DND-41 (cell line): ENCODE data around the gene SMARCA4.

Source experiments
- ATAC-seq: fragments of 200-7000 bp; cut with Tn5 transposase; 3 replicates; pipeline ENCODE4 v1.9.1; 2021; ENCODE audit warnings: low read depth; ENCODE audit not compliant: insufficient read depth
- DNase-seq: peaks from one replicate; pipeline ENCODE4 v3.0.0-alpha.2; 2020
- H2AFZ ChIP-seq: 2 replicates; pipeline ENCODE4 v1.6.0; 2012; ENCODE audit warnings: low read depth, low read length
- H3K27ac ChIP-seq: 2 replicates; pipeline ENCODE4 v1.5.1; 2012; ENCODE audit warnings: low read length, inconsistent platforms
- H3K27me3 ChIP-seq: fragments of 200-600 bp; sonication (generic); 2 replicates; pipeline ENCODE4 v1.6.0; 2012; ENCODE audit warnings: low read length, mild to moderate bottlenecking, inconsistent platforms; ENCODE audit not compliant: insufficient read depth, poor library complexity
- H3K36me3 ChIP-seq: 2 replicates; pipeline ENCODE4 v1.5.1; 2012; ENCODE audit warnings: low read length, inconsistent platforms; ENCODE audit not compliant: insufficient read depth
- H3K4me1 ChIP-seq: 2 replicates; pipeline ENCODE4 v1.5.1; 2012; ENCODE audit warnings: mild to moderate bottlenecking, low read length; ENCODE audit not compliant: insufficient read depth
- H3K4me2 ChIP-seq: 2 replicates; pipeline ENCODE4 v1.6.0; 2012; ENCODE audit warnings: mild to moderate bottlenecking, moderate library complexity, low read length, inconsistent platforms; ENCODE audit not compliant: insufficient read depth
- H3K4me3 ChIP-seq, 2 experiments: fragments of 200-600 bp in 1 of 2; shearing (Covaris generic) in 1 of 2; 2 replicates each; pipeline ENCODE4 v1.5.1; 2012 to 2016; ENCODE audit warnings: inconsistent platforms in 2 of 2, low read length in 2 of 2, mild to moderate bottlenecking in 2 of 2, low read depth in 1 of 2, moderate library complexity in 1 of 2
- H3K79me2 ChIP-seq: 2 replicates; pipeline ENCODE4 v1.6.0; 2012; ENCODE audit warnings: low read length, inconsistent platforms; ENCODE audit not compliant: insufficient read depth
- H3K9ac ChIP-seq: 2 replicates; pipeline ENCODE4 v1.6.0; 2012; ENCODE audit warnings: low read depth, mild to moderate bottlenecking, inconsistent platforms, low read length, moderate library complexity
- H3K9me3 ChIP-seq: 2 replicates; pipeline ENCODE4 v1.5.1; 2012; ENCODE audit warnings: low read length, moderate library complexity, mild to moderate bottlenecking, inconsistent platforms; ENCODE audit not compliant: insufficient read depth, severe bottlenecking
- H4K20me1 ChIP-seq: 2 replicates; pipeline ENCODE4 v1.6.0; 2012; ENCODE audit warnings: low read length; ENCODE audit not compliant: insufficient read depth
- EZH2 ChIP-seq: IDR thresholded peaks from 3 replicates; pipeline ENCODE4 v1.6.1; 2012; ENCODE audit warnings: borderline replicate concordance, low read depth, mild to moderate bottlenecking, moderate library complexity, low read length, inconsistent platforms; ENCODE audit not compliant: severe bottlenecking
- TF ChIP-seq, protein P1 (sequence below): IDR thresholded peaks from 2 replicates; pipeline ENCODE4 v1.5.1; 2012; ENCODE audit warnings: borderline replicate concordance, low read length, moderate library complexity, mild to moderate bottlenecking; ENCODE audit not compliant: poor library complexity, severe bottlenecking; ENCODE audit errors: extremely low read depth

SMARCA4 gene

DNA sequence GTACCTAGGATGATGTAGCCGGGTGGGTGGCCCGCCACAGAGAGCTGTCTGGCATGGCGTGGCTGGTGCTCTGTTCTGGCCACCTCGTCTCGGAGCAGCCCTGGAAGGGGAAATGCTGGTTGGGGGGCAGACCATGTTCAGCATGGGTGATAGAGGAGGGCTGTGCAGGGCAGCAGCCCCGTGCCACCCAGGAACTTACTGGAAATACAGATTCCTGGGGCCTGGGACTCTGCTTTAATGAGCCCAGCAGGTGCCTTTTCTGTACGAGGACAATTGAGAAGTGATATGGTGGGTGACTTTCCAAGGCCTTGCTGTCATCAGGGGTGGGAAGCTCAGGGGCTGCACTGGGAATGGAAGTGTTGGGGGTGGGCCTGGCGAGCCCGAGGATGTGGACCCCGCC is 24.7 kb downstream of the SMARCA4 start:
- Histone ChIP-seq H3K27ac (no peak overlapping the region), H3K4me1 (no peaks in the 10 kb centered on the region), H3K4me3 (no peak overlapping the region), H2AFZ (no peak overlapping the region), H3K9ac (no peak overlapping the region), H3K4me2 (no peak overlapping the region), H3K27me3 (no peaks in the 10 kb centered on the region), H3K36me3 (peaks cover 85% of the 10 kb centered on the region), H3K9me3 (no peaks in the 10 kb centered on the region), H4K20me1 (peaks cover 73% of the 10 kb centered on the region), H3K79me2 (peaks cover 66% of the 10 kb centered on the region)
- DNase-seq (no peak), ATAC-seq (no peak)
- TF ChIP-seq, protein P1, sequence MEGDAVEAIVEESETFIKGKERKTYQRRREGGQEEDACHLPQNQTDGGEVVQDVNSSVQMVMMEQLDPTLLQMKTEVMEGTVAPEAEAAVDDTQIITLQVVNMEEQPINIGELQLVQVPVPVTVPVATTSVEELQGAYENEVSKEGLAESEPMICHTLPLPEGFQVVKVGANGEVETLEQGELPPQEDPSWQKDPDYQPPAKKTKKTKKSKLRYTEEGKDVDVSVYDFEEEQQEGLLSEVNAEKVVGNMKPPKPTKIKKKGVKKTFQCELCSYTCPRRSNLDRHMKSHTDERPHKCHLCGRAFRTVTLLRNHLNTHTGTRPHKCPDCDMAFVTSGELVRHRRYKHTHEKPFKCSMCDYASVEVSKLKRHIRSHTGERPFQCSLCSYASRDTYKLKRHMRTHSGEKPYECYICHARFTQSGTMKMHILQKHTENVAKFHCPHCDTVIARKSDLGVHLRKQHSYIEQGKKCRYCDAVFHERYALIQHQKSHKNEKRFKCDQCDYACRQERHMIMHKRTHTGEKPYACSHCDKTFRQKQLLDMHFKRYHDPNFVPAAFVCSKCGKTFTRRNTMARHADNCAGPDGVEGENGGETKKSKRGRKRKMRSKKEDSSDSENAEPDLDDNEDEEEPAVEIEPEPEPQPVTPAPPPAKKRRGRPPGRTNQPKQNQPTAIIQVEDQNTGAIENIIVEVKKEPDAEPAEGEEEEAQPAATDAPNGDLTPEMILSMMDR, result no peak
- no peak for TF ChIP-seq EZH2

DNA sequence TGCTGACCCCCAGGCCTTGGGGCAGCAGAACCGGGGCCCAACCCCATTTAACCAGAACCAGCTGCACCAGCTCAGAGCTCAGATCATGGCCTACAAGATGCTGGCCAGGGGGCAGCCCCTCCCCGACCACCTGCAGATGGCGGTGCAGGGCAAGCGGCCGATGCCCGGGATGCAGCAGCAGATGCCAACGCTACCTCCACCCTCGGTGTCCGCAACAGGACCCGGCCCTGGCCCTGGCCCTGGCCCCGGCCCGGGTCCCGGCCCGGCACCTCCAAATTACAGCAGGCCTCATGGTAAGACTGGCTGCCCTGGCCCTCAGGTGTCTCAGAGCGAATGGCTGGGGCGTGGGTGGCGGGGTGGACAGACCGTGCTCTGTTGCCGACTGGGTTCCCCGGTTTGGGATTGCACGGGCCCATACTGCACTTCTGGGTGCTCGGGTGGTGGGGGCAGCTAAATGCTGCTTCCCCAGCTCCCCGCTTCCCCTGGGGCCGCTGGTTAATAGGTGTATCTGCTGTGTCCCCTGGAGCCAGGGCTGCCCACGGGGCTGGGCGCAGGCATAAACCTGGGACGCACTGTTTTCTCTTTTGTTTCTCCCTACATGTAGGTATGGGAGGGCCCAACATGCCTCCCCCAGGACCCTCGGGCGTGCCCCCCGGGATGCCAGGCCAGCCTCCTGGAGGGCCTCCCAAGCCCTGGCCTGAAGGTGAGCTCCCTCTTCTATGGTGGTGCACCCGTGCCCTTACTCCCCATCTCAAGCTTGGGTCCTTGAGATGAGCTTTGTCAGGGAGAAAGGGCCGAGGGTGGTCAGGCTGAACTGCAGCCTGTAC is 25.7 kb downstream of the SMARCA4 start:
- Histone ChIP-seq H3K9ac (no peak overlapping the region), H3K4me1 (no peaks in the 10 kb centered on the region), H3K4me3 (no peak overlapping the region), H3K36me3 (peaks cover 85% of the 10 kb centered on the region), H3K27ac (no peak overlapping the region), H3K27me3 (no peaks in the 10 kb centered on the region), H2AFZ (no peak overlapping the region), H3K79me2 (peaks cover 60% of the 10 kb centered on the region), H4K20me1 (peaks cover 68% of the 10 kb centered on the region), H3K4me2 (no peak overlapping the region), H3K9me3 (no peaks in the 10 kb centered on the region)
- DNase-seq (no peak), ATAC-seq (no peak)
- no peak for TF ChIP-seq EZH2
- TF ChIP-seq, protein P1, result no peak

DNA sequence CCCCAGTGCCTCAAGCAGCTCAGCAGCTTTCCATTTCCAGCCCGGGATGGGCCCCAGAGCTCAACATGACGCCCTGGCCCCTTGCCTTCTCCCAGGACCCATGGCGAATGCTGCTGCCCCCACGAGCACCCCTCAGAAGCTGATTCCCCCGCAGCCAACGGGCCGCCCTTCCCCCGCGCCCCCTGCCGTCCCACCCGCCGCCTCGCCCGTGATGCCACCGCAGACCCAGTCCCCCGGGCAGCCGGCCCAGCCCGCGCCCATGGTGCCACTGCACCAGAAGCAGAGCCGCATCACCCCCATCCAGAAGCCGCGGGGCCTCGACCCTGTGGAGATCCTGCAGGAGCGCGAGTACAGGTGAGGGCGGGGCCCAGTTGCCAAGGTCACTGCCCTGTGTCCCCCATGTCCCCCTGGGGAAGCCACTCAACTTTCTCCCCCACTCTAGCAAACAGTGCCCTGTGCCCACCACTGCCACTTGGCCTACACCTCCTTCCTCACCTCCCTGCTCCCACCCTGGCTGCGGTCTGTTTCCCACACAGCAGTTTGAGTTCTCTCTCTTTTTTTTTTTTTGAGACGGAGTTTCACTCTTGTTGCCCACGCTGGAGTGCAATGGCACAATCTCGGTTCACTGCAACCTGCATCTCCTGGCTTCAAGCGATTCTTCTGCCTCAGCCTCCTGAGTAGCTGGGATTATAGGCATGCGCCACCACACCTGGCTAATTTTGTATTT is 26.9 kb downstream of the SMARCA4 start:
- Histone ChIP-seq H3K4me2 (no peak overlapping the region), H3K9ac (no peak overlapping the region), H3K4me3 (no peak overlapping the region), H3K27me3 (no peaks in the 10 kb centered on the region), H4K20me1 (peaks cover 60% of the 10 kb centered on the region), H3K4me1 (no peaks in the 10 kb centered on the region), H3K27ac (no peak overlapping the region), H3K36me3 (peaks cover 94% of the 10 kb centered on the region), H2AFZ (no peak overlapping the region), H3K9me3 (no peaks in the 10 kb centered on the region), H3K79me2 (peaks cover 51% of the 10 kb centered on the region)
- TF ChIP-seq, protein P1, result no peak
- TF ChIP-seq EZH2, result no peak
- ATAC-seq (no peak), DNase-seq (no peak)
